Naive thymus-derived CD8-positive, alpha-beta T cell (primary cell): Measurements from ENCODE around the gene AFG1L. TPM values are rescaled to one million over a fixed set of nuclear protein-coding genes. Genes with fewer than 3 reads are reported as not detected.

Experiments
- ATAC-seq, 2 donors: fragments of 150-1000 bp; cut with Tn5 transposase in 1 of 2; sonication (Bioruptor Pico), chemical (Tn5 transposase) in 1 of 2; 1 replicate in 1 of 2; 2 replicates in 1 of 2; pipeline ENCODE4 v1.10.0; 2021; ENCODE audit warnings: mild to moderate bottlenecking in 2 of 2, moderate library complexity in 2 of 2
- POLR2A ChIA-PET: fragments of 350-600 bp; sonication (Branson Sonifier 250); formaldehyde crosslinking; loops from one replicate; lab custom pipeline; 2021; ENCODE audit warnings: antibody characterized with exemption; lab: Charles Lee
- DNase-seq, 10 donors: peaks; one replicate each; pipeline versions ENCODE4 v3.0.0 to v3.0.0-alpha.2; 2020 to 2022
- H3K27ac Mint-ChIP-seq, 10 donors: one replicate each; pipeline ENCODE4 v1.8.0; 2020 to 2022; ENCODE audit warnings: mild to moderate bottlenecking in 10 of 10, mixed read lengths in 10 of 10, moderate library complexity in 4 of 10, inconsistent platforms in 1 of 10
- H3K27me3 Mint-ChIP-seq, 5 donors: one replicate each; pipeline ENCODE4 v1.8.0; 2021 to 2022; ENCODE audit warnings: mixed read lengths in 5 of 5
- H3K36me3 Mint-ChIP-seq, 3 donors: one replicate each; pipeline ENCODE4 v1.8.0; 2020 to 2022; ENCODE audit warnings: mixed read lengths in 3 of 3, mild to moderate bottlenecking in 2 of 3, inconsistent platforms in 1 of 3
- H3K4me1 Mint-ChIP-seq, 4 donors: one replicate each; pipeline ENCODE4 v1.8.0; 2021 to 2022; ENCODE audit warnings: mixed read lengths in 4 of 4
- H3K4me3 Mint-ChIP-seq, 10 donors: one replicate each; pipeline ENCODE4 v1.8.0; 2020 to 2022; ENCODE audit warnings: mild to moderate bottlenecking in 10 of 10, mixed read lengths in 10 of 10, moderate library complexity in 6 of 10, inconsistent platforms in 1 of 10
- H3K9me3 Mint-ChIP-seq, 9 donors: one replicate each; pipeline ENCODE4 v1.8.0; 2020 to 2022; ENCODE audit warnings: mixed read lengths in 9 of 9, mild to moderate bottlenecking in 3 of 9, inconsistent platforms in 1 of 9, moderate library complexity in 1 of 9
- polyA plus RNA-seq, 3 donors: library from polyadenylated mRNA; unstranded; fragments of 300-500 nt; fragmentation: Illumina TruSeq; gene quantifications; one replicate each; pipeline ENCODE4 v1.2.3, GENCODE V29; 2021
- total RNA-seq, 8 experiments: library from RNA in 2 of 8; stranded (reverse) in 2 of 8; gene quantifications; one replicate each; pipeline ENCODE4 v1.2.3 and lab custom pipeline; 2021 to 2026

AFG1L gene
- total and polyA plus RNA-seq, 5 experiments from 2014 or later, result 2.8 to 8.7 (median 4.4) TPM

DNA sequence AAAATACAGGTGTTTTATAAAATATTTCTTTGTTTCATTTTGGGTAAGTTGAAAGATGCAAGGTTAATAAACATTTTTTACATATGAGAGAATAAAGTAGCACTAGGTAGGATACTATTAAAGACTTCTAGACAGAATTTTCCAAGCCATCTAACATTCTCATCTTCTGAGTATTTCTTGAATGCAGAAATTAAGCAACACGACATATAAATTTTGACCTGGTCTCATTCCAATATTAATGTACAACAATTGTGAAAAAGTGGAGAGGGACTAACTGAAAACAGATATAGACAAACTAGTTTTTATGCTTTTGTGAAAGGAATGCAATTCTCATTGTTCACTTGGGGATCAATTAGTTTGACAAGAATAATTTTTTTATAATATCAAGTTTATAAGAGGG is 254.4 kb downstream of the AFG1L start:
- H3K27ac Mint-ChIP-seq, result peak overlapping the region in 1 of 10 donors; percentile 51
- POLR2A ChIA-PET, result interaction anchor here (0.8 kb wide), 1 partner anchor 10 kb away, joined by 3 read pairs; no protein-coding TSS in a partner anchor

DNA sequence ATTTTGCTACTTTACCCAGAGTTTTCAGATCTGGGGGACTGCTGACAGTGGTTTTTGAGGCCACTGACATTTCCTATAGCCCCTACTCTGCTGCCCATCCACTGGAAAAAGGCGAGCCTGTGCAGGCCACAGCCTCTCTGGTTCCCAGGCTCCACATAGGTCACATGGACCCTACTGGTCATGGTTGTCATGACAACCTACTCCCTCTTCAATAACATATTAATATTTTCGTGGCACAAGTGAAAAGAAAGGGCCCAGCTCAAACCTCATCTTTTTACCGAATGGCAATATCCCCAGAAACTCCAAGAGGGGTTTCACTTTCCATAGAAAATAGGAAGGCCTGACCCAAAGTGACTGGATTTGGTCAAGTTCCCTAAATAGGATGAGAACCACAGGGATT is 254.9 kb downstream of the AFG1L start:
- H3K4me3 Mint-ChIP-seq, result no peak overlapping the region
- no peaks in the 10 kb centered on the region for H3K9me3 Mint-ChIP-seq
- H3K4me1 Mint-ChIP-seq, result peaks cover 3 to 17% (median 11%) of the 10 kb centered on the region in 4 donors
- POLR2A ChIA-PET, result interaction anchor here (0.6 to 0.8 kb wide), 2 partner anchors 10 to 343 kb away, joined by 3 read pairs; no protein-coding TSS in a partner anchor
- DNase-seq, result no peak
- H3K36me3 Mint-ChIP-seq, result no peaks in the 10 kb centered on the region
- H3K27me3 Mint-ChIP-seq, result peaks cover 0 to 5% (median 0%) of the 10 kb centered on the region in 5 donors
- ATAC-seq, result no peak
- H3K27ac Mint-ChIP-seq, result no peak overlapping the region

More for the DNA sequence above, 254.4 kb downstream of the AFG1L start:
- Mint-ChIP-seq H3K36me3 (no peaks in the 10 kb centered on the region), H3K4me3 (no peak overlapping the region), H3K27me3 (peaks cover 0 to 3% (median 0%) of the 10 kb centered on the region in 5 donors), H3K4me1 (peaks cover 3 to 17% (median 11%) of the 10 kb centered on the region in 4 donors), H3K9me3 (no peaks in the 10 kb centered on the region)
- ATAC-seq, result no peak
- no peak for DNase-seq

DNA sequence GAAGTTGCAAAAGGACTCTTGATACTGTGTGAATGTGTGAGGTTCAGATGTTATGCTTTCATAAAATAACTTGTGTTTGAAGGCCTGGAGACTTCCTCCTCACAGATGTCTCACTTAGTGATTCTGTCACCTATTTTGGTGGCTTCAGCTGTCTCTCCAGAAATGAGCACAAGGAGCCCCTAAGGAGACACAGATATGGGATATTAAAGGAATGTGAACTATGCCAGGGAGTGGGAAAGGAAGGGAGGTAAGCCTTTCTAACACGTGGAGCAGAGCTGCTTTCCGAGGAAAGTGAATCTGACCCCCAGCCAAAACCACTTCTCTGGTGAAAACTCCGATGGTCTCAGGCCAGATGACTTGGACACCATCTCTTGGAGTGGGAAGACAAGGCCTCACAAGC is 255.4 kb downstream of the AFG1L start:
- peak overlapping the region in 1 of 10 donors; percentile 67 for H3K27ac Mint-ChIP-seq
- no peaks in the 10 kb centered on the region for H3K9me3 Mint-ChIP-seq
- H3K36me3 Mint-ChIP-seq, result no peaks in the 10 kb centered on the region
- POLR2A ChIA-PET, result interaction anchor here (0.6 to 0.8 kb wide), 2 partner anchors 9 to 343 kb away, joined by 3 read pairs; no protein-coding TSS in a partner anchor
- DNase-seq (no peak), ATAC-seq (no peak)
- peaks cover 0 to 6% (median 0%) of the 10 kb centered on the region in 5 donors for H3K27me3 Mint-ChIP-seq
- H3K4me3 Mint-ChIP-seq, result no peak overlapping the region
- H3K4me1 Mint-ChIP-seq, result peaks cover 4 to 17% (median 11%) of the 10 kb centered on the region in 4 donors

DNA sequence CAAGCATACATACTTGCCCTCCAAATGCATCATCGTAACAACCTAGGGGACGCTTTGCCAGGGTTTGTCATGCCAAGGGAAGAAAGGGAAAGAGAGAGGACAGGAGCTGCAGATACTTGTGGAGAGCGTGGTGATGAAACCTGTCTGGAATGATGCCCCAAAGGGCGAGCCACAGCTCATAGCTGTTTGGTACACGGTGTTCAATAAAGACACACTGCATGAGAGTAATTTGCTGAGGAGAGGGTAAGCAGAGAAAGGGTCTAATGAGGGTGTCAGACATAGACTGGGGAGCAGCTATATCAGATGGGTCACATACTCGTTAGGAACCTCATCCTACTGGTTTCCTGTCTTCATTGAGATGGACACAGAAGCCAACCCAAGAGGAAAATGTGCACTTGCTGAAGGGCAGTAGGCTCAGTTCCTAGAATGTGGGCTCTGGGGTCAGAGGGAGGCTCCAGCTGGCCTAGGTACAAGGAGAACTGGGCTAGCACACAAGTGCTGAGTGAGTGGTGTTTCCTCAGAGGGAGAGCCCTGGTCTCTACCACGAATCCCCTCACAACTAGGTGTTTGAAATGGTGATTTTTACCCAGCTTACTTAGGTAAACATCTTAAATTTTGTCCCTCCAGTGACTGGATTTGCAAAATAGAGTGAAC is 260.7 kb downstream of the AFG1L start:
- DNase-seq, result no peak
- ATAC-seq, result no peak
- POLR2A ChIA-PET, result no interaction called here
- H3K36me3 Mint-ChIP-seq, result no peaks in the 10 kb centered on the region
- H3K4me3 Mint-ChIP-seq, result peak overlapping the region in 3 of 10 donors; percentile 15 to 73 (median 55)
- H3K27me3 Mint-ChIP-seq, result peaks cover 0 to 7% (median 0%) of the 10 kb centered on the region in 5 donors
- peaks cover 0 to 15% (median 4%) of the 10 kb centered on the region in 4 donors for H3K4me1 Mint-ChIP-seq
- peak overlapping the region in 2 of 10 donors; percentile 7 to 42 for H3K27ac Mint-ChIP-seq
- no peaks in the 10 kb centered on the region for H3K9me3 Mint-ChIP-seq

DNA sequence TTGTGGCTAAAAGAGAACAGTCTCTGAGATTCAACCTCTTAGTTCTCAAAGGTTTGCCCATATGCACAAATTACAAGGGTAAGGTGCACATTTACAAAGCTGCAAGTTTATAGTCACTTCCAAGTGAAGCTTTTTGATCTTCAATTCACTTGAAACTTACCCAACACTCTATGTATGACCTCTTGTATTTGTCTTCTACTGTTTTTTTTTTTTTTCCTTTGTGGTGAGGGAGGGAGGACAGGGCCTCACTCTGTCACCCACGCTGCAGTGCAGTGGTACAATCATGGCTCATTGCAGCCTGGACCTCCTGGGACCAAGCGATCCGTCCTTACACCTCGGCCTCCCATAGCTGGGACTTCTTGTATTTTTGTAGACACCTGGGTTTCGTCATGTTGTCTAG is 261.4 kb downstream of the AFG1L start:
- ATAC-seq (no peak), DNase-seq (no peak)
- POLR2A ChIA-PET, result interaction anchor here (0.6 to 0.8 kb wide), 3 partner anchors 12 to 705 kb away, joined by 3 read pairs; no protein-coding TSS in a partner anchor
- no peaks in the 10 kb centered on the region for H3K9me3 Mint-ChIP-seq
- peak overlapping the region in 2 of 10 donors; percentile 53 to 69 for H3K27ac Mint-ChIP-seq
- H3K36me3 Mint-ChIP-seq, result no peaks in the 10 kb centered on the region
- peaks cover 0 to 7% (median 0%) of the 10 kb centered on the region in 5 donors for H3K27me3 Mint-ChIP-seq
- peak overlapping the region in 7 of 10 donors; percentile 18 to 97 (median 93) for H3K4me3 Mint-ChIP-seq
- H3K4me1 Mint-ChIP-seq, result peaks cover 0 to 15% (median 4%) of the 10 kb centered on the region in 4 donors

DNA sequence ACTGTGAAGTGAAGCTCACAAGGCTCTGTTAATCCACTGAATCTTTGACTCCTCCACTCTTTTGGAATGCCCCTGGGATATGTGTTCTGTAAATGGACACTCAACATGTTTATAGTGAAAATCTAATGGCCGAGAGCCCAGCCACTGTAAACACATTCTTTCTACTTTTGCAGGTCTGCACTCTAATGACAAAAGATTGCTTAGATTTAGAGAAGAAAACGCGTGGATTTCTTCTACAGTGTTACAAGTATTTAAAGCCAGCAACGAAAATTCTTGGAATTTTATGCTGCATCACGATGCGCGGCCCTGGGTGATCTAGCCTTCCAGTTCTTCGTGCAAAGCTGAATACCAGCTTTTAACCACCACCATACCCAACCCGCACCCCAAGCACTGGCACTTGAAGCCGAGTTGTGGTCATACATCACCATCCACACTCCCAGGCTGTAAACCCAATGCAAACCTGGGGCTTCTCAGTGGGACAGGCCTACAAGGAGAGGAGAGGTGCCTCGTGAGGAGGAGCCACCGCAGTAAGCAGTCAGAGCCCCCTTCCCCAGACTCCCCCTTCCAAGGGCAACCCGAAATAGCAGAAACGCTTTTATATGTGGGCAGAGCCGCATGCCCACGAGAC is 262.1 kb downstream of the AFG1L start:
- Mint-ChIP-seq H3K4me3 (peak overlapping the region; percentile 78 to 98 (median 92)), H3K27me3 (peaks cover 0 to 7% (median 0%) of the 10 kb centered on the region in 5 donors), H3K9me3 (no peaks in the 10 kb centered on the region), H3K27ac (peak overlapping the region in 9 of 10 donors; percentile 75 to 95 (median 89)), H3K4me1 (peaks cover 2 to 19% (median 7%) of the 10 kb centered on the region in 4 donors), H3K36me3 (peaks cover 0 to 4% (median 0%) of the 10 kb centered on the region in 3 donors)
- DNase-seq, result peak in 1 of 10 donors; percentile 8
- no peak for ATAC-seq
- POLR2A ChIA-PET, result interaction anchor here (0.7 to 1.7 kb wide), 2 partner anchors 13 to 826 kb away, joined by 3 to 11 read pairs; partner anchors contain the start of gene CD164

DNA sequence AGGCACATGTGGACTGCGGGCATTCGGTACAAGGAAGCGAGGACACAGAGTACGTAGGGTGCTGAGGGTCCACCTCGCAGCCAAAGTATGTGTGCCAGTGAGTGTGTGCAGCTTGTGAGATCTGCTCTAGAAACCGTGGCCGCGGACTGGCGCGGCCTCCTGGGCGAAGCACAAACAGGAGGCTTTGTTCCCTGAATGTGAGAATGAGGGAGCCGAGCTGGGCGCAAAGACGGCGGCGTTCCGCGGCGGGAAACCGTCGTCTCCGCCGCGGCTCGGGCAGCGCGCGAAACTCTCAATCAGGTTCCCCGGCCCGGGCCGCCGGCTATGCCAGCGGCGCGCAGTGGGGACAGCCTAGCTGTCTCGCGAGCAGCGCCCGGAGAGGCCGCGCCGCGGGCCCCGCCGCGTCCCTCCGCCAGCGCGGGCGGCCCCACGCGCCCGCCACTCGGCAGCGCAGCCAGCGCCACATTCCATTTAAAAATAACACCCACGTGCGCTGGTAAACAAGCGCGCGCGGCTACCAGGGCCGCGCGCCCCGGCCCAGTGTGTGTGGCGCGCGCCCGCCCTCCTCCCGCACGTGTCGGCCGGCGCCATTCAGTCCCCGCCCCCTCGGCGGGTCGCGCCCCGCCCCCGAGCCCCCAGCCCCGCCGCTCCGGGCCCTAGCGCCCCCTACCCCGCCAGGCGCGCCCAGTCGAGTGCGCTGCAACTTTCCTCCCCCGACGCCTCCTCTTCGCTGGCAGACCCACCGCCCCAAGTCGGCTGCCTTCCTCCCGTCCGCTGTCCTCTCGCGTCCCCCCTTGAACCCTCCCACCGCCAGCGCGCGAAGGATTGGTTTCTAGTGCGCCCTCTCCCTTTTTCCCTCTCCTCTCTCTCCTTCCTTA is 262.9 kb downstream of the AFG1L start:
- H3K27ac Mint-ChIP-seq, result peak overlapping the region; percentile 93 to 100 (median 98)
- POLR2A ChIA-PET, result interaction anchor here (0.6 to 2.9 kb wide), 22 partner anchors 16 to 1482 kb away, joined by 3 to 32 read pairs (median 4); partner anchors contain the start of genes ARMC2, CD164, CEP57L1 and MICAL1
- H3K4me1 Mint-ChIP-seq, result peaks cover 9 to 26% (median 15%) of the 10 kb centered on the region in 4 donors
- peak overlapping the region; percentile 90 to 98 (median 96) for H3K4me3 Mint-ChIP-seq
- peak in 9 of 10 donors; percentile 72 to 90 (median 82) for DNase-seq
- peak; percentile 31 to 41 for ATAC-seq
- H3K36me3 Mint-ChIP-seq, result peaks cover 0 to 10% (median 0%) of the 10 kb centered on the region in 3 donors
- no peaks in the 10 kb centered on the region for H3K9me3 Mint-ChIP-seq
- peaks cover 0 to 7% (median 0%) of the 10 kb centered on the region in 5 donors for H3K27me3 Mint-ChIP-seq

DNA sequence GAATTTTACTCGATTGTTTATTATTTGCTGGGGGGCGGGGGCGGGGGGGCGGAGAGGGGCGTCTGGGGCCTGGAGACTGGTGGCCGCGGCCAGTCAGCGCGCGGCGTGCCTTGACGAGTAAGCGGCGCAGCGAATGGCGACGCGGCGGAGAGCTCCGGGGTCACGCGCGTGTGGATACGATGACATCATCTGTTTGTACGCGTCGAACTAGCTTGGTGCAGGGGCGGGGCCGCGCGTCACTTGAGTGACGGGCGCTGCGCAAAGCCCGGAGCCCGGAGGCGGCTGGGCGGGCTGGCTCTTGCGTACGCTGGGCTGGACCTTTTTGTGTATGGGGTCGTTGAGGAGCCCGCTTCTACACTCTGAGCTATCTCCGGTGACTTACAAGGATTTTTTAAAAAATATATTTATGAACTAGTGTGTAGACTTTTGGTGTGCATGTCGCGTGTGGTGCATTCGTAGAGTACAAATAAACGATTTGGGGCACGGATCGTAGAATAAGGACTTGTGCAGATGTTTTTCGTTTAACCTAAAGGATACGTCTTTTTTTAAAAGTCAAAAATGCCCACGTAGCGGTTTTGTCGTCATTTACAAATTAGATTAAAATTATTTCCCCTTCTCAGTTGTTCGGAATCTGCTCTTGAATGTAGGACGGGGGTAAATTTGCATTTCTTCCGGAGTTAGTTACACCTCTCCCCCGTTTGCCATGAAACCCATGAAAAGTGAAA is 263.7 kb downstream of the AFG1L start:
- DNase-seq (peak; percentile 94 to 99 (median 96)), ATAC-seq (peak; percentile 67 to 74)
- H3K36me3 Mint-ChIP-seq, result peaks cover 0 to 10% (median 0%) of the 10 kb centered on the region in 3 donors
- H3K4me1 Mint-ChIP-seq, result peaks cover 13 to 33% (median 22%) of the 10 kb centered on the region in 4 donors
- peak overlapping the region; percentile 93 to 100 (median 98) for H3K27ac Mint-ChIP-seq
- H3K4me3 Mint-ChIP-seq, result peak overlapping the region; percentile 90 to 98 (median 96)
- no peaks in the 10 kb centered on the region for H3K9me3 Mint-ChIP-seq
- POLR2A ChIA-PET, result interaction anchor here (0.6 to 2.9 kb wide), 26 partner anchors 9 to 1482 kb away, joined by 3 to 32 read pairs (median 4); partner anchors contain the start of genes ARMC2, CD164, CEP57L1 and MICAL1
- peaks cover 0 to 6% (median 0%) of the 10 kb centered on the region in 5 donors for H3K27me3 Mint-ChIP-seq

DNA sequence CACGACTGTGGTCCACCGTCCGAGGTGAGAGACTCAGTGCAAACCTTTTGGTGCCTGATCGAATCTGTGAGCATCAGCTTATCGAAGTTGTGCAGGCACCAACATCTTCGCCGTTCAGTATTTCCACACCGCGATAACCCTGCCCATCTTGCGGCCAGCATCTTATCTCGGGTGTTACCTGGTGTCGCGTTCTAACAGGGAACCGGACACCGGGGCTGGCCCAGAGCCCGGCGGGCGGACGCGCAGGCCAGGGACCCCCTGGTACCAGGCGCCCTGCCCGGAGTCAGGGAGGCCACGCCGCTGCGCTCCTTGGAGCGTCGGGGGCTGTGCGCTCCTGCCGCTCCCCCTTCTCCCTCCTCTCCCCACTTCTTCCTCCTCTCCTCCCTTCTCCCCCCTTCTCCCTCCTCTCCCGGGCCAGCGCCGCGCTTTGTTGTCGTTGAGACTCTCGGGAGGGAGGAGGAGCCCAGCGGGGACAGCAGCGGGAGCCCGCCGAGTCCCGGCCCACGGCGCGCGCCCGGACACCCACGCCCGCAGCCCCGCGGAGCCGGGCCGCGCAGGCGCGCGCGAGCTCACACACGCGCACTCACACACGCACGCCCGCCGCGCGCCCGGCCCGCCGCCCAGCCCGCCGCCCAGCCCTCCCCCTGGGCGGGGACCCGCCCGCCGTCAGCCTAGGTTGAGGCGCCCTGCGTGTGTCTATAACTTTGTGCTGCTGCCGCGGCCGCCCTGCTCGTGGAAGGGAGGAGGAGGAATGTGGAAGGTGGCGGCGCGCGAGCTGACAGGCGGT is 264.4 kb downstream of the AFG1L start:
- Mint-ChIP-seq H3K4me1 (peaks cover 15 to 39% (median 28%) of the 10 kb centered on the region in 4 donors), H3K27me3 (peaks cover 0 to 4% (median 0%) of the 10 kb centered on the region in 5 donors), H3K9me3 (no peaks in the 10 kb centered on the region), H3K36me3 (peaks cover 0 to 10% (median 0%) of the 10 kb centered on the region in 3 donors), H3K27ac (peak overlapping the region; percentile 93 to 100 (median 98)), H3K4me3 (peak overlapping the region; percentile 90 to 98 (median 96))
- POLR2A ChIA-PET, result interaction anchor here (0.6 to 2.9 kb wide), 24 partner anchors 10 to 896 kb away, joined by 3 to 32 read pairs (median 4); partner anchors contain the start of genes AFG1L, ARMC2, CEP57L1 and MICAL1
- DNase-seq (peak; percentile 81 to 95 (median 89)), ATAC-seq (peak; percentile 63 to 64)

DNA sequence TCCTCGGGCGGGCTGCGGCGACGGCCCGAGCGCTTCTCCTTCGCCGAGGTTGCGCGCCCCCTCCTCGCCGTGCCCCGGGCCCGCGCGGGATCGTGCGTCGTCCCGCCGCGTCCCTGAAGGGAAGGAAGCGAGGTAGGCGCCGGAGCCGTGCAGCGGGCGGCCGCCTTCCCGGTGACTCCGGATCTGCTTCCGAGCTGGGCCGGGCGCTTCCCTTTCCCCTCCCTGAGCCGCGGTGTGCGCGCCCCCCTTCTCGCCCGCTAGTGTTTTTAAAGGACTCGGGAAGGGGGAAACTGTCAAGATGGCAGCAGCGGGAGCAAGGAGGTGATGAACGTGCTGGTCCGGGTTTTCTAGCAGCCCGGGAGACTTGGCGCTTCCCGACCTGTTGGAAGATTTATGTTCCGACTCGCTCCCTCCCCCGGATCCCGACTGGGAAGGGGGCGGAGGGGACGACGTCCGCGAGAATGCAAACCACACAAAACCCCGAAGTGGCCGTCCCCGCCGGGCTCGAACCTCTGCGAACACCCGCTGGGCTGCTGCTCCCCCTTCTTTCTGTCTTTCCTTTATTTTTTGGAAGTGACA is 265.1 kb downstream of the AFG1L start:
- Mint-ChIP-seq H3K4me3 (peak overlapping the region; percentile 82 to 93 (median 88)), H3K27ac (peak overlapping the region; percentile 66 to 100 (median 92)), H3K4me1 (peaks cover 15 to 46% (median 35%) of the 10 kb centered on the region in 4 donors), H3K36me3 (peaks cover 0 to 10% (median 0%) of the 10 kb centered on the region in 3 donors), H3K9me3 (no peaks in the 10 kb centered on the region), H3K27me3 (peaks cover 0 to 2% (median 0%) of the 10 kb centered on the region in 5 donors)
- DNase-seq (peak in 3 of 10 donors; percentile 12 to 49 (median 42)), ATAC-seq (no peak)
- POLR2A ChIA-PET, result interaction anchor here (0.8 to 2.9 kb wide), 14 partner anchors 10 to 535 kb away, joined by 3 to 32 read pairs (median 4); partner anchors contain the start of genes CEP57L1, SESN1 and SNX3
